HepG2 (cell line): ENCODE data around the gene TENT5A. TPM values are rescaled to one million over a fixed set of nuclear protein-coding genes. Genes with fewer than 3 reads are reported as not detected.

Experiments
- ISL2 ChIP-seq: sonication (generic); formaldehyde crosslinking; IDR thresholded peaks from 2 replicates; pipeline ENCODE4 v1.5.0; 2020; ENCODE audit warnings: missing genetic modification reagents
- MTA3 ChIP-seq: sonication (generic); formaldehyde crosslinking; IDR thresholded peaks from 2 replicates; pipeline ENCODE4 v1.4.0; 2020; ENCODE audit warnings: missing genetic modification reagents
- SSRP1 ChIP-seq: IDR thresholded peaks from 2 replicates; pipeline ENCODE4 v1.6.1; 2016; ENCODE audit warnings: control low read depth
- ZSCAN12 ChIP-seq: sonication (generic); formaldehyde crosslinking; IDR thresholded peaks from 2 replicates; pipeline ENCODE4 v1.9.0; 2021; ENCODE audit warnings: mild to moderate bottlenecking, missing genetic modification reagents
- ZSCAN31 ChIP-seq: sonication (generic); formaldehyde crosslinking; IDR thresholded peaks from 2 replicates; pipeline ENCODE4 v1.5.0; 2020; ENCODE audit warnings: low read depth, mild to moderate bottlenecking, missing genetic modification reagents
- polyA plus RNA-seq, 8 experiments: library from polyadenylated mRNA; depleted of rRNA in 3 of 8; stranded (reverse) in 7 of 8; unstranded in 1 of 8; fragments of >200 nt; fragmentation: Illumina TruSeq in 4 of 8; extraction: Trizol in 4 of 8; gene quantifications; 2 replicates each; pipeline versions ENCODE4 v1.2.1 to v1.2.3, GENCODE V29; 2011 to 2016; ENCODE audit warnings: low read depth in 4 of 8, missing spikeins in 1 of 8, mixed read lengths in 1 of 8; ENCODE audit not compliant: insufficient read depth in 1 of 8
- total RNA-seq, 5 experiments: library from RNA; depleted of rRNA; stranded (reverse); fragments of >200 nt; fragmentation: Illumina TruSeq; extraction: Trizol; gene quantifications; 2 replicates each; pipeline ENCODE4 v1.2.3, GENCODE V29; 2016; ENCODE audit warnings: low read depth in 1 of 5
- TF ChIP-seq, protein P1 (sequence below): sonication (generic); formaldehyde crosslinking; IDR thresholded peaks from 2 replicates; pipeline ENCODE4 v1.4.0; 2020; ENCODE audit warnings: missing genetic modification reagents
- TF ChIP-seq, protein P2 (sequence below): sonication (generic); formaldehyde crosslinking; IDR thresholded peaks from 2 replicates; pipeline ENCODE4 v1.4.0; 2020; ENCODE audit warnings: low read depth, missing genetic modification reagents
- TF ChIP-seq, protein P3 (sequence below): sonication (generic); formaldehyde crosslinking; IDR thresholded peaks from 2 replicates; pipeline ENCODE4 v1.8.1; 2023; ENCODE audit warnings: missing genetic modification reagents, mild to moderate bottlenecking, borderline replicate concordance
- TF ChIP-seq, protein P4 (sequence below): sonication (generic); formaldehyde crosslinking; IDR thresholded peaks from 2 replicates; pipeline ENCODE4 v1.4.0; 2020; ENCODE audit warnings: missing genetic modification reagents
- TF ChIP-seq, protein P5 (sequence below): sonication (generic); formaldehyde crosslinking; IDR thresholded peaks from 2 replicates; pipeline ENCODE4 v1.4.0; 2020; ENCODE audit warnings: missing genetic modification reagents

Gene TENT5A
- total and polyA plus RNA-seq, 2 of the 13 experiments (the other 11 are each of a cell fraction or from before 2014, with no cell fraction given), result 8.0 to 13.8 TPM

DNA sequence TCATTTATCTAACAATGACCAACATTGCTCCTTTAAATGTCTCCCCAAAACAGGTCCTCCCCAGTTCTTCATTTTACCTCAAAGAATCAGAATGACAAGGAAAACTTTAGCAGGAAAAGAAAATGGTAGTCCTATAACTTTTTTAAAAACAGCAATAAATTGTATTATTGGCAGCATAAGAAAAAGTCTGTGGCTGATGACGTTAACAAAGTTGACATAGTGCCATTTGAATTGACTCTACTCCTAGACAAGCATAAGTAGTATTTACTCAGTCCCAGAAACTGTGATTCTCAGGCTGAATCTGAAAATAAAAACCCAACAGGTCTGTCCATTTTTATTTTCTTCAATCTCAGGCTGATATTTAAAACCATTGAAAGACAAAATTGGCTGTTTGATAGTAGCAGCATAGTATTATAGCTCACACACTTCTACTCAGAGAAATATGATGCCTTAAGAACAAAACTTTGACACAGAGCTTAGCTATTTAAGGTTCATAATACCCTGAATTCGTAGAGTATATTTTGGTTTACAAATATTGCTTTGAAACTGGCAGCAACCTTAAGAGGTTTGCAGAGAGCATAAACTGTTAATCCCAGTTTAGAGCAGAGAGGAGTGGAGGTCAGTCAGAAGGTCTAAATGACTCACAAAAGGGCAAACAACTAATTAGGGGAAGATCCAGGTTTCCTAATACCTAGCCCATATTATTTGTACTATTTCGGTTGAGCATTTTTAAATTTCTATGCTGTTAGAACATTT is 35.0 kb upstream of the TENT5A start (continued):
- TF ChIP-seq, protein P1, sequence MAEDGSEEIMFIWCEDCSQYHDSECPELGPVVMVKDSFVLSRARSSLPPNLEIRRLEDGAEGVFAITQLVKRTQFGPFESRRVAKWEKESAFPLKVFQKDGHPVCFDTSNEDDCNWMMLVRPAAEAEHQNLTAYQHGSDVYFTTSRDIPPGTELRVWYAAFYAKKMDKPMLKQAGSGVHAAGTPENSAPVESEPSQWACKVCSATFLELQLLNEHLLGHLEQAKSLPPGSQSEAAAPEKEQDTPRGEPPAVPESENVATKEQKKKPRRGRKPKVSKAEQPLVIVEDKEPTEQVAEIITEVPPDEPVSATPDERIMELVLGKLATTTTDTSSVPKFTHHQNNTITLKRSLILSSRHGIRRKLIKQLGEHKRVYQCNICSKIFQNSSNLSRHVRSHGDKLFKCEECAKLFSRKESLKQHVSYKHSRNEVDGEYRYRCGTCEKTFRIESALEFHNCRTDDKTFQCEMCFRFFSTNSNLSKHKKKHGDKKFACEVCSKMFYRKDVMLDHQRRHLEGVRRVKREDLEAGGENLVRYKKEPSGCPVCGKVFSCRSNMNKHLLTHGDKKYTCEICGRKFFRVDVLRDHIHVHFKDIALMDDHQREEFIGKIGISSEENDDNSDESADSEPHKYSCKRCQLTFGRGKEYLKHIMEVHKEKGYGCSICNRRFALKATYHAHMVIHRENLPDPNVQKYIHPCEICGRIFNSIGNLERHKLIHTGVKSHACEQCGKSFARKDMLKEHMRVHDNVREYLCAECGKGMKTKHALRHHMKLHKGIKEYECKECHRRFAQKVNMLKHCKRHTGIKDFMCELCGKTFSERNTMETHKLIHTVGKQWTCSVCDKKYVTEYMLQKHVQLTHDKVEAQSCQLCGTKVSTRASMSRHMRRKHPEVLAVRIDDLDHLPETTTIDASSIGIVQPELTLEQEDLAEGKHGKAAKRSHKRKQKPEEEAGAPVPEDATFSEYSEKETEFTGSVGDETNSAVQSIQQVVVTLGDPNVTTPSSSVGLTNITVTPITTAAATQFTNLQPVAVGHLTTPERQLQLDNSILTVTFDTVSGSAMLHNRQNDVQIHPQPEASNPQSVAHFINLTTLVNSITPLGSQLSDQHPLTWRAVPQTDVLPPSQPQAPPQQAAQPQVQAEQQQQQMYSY (CRISPR knock-in tag), result no peak
- TF ChIP-seq MTA3 (CRISPR knock-in tag), result no peak
- TF ChIP-seq, protein P2, sequence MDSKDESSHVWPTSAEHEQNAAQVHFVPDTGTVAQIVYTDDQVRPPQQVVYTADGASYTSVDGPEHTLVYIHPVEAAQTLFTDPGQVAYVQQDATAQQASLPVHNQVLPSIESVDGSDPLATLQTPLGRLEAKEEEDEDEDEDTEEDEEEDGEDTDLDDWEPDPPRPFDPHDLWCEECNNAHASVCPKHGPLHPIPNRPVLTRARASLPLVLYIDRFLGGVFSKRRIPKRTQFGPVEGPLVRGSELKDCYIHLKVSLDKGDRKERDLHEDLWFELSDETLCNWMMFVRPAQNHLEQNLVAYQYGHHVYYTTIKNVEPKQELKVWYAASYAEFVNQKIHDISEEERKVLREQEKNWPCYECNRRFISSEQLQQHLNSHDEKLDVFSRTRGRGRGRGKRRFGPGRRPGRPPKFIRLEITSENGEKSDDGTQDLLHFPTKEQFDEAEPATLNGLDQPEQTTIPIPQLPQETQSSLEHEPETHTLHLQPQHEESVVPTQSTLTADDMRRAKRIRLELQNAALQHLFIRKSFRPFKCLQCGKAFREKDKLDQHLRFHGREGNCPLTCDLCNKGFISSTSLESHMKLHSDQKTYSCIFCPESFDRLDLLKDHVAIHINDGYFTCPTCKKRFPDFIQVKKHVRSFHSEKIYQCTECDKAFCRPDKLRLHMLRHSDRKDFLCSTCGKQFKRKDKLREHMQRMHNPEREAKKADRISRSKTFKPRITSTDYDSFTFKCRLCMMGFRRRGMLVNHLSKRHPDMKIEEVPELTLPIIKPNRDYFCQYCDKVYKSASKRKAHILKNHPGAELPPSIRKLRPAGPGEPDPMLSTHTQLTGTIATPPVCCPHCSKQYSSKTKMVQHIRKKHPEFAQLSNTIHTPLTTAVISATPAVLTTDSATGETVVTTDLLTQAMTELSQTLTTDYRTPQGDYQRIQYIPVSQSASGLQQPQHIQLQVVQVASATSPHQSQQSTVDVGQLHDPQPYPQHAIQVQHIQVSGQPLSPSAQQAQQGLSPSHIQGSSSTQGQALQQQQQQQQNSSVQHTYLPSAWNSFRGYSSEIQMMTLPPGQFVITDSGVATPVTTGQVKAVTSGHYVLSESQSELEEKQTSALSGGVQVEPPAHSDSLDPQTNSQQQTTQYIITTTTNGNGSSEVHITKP (CRISPR knock-in tag), result no peak
- TF ChIP-seq ZSCAN12 (CRISPR knock-in tag), result no peak
- TF ChIP-seq SSRP1 (CRISPR knock-in tag), result no peak
- TF ChIP-seq, protein P3, sequence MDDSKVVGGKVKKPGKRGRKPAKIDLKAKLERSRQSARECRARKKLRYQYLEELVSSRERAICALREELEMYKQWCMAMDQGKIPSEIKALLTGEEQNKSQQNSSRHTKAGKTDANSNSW (CRISPR knock-in tag), result no peak
- TF ChIP-seq, protein P4, sequence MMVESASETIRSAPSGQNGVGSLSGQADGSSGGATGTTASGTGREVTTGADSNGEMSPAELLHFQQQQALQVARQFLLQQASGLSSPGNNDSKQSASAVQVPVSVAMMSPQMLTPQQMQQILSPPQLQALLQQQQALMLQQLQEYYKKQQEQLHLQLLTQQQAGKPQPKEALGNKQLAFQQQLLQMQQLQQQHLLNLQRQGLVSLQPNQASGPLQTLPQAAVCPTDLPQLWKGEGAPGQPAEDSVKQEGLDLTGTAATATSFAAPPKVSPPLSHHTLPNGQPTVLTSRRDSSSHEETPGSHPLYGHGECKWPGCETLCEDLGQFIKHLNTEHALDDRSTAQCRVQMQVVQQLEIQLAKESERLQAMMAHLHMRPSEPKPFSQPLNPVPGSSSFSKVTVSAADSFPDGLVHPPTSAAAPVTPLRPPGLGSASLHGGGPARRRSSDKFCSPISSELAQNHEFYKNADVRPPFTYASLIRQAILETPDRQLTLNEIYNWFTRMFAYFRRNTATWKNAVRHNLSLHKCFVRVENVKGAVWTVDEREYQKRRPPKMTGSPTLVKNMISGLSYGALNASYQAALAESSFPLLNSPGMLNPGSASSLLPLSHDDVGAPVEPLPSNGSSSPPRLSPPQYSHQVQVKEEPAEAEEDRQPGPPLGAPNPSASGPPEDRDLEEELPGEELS (CRISPR knock-in tag), result 0 out of 2 replicates have a peak, but pooled peaks have one; percentile 28
- TF ChIP-seq, protein P5, sequence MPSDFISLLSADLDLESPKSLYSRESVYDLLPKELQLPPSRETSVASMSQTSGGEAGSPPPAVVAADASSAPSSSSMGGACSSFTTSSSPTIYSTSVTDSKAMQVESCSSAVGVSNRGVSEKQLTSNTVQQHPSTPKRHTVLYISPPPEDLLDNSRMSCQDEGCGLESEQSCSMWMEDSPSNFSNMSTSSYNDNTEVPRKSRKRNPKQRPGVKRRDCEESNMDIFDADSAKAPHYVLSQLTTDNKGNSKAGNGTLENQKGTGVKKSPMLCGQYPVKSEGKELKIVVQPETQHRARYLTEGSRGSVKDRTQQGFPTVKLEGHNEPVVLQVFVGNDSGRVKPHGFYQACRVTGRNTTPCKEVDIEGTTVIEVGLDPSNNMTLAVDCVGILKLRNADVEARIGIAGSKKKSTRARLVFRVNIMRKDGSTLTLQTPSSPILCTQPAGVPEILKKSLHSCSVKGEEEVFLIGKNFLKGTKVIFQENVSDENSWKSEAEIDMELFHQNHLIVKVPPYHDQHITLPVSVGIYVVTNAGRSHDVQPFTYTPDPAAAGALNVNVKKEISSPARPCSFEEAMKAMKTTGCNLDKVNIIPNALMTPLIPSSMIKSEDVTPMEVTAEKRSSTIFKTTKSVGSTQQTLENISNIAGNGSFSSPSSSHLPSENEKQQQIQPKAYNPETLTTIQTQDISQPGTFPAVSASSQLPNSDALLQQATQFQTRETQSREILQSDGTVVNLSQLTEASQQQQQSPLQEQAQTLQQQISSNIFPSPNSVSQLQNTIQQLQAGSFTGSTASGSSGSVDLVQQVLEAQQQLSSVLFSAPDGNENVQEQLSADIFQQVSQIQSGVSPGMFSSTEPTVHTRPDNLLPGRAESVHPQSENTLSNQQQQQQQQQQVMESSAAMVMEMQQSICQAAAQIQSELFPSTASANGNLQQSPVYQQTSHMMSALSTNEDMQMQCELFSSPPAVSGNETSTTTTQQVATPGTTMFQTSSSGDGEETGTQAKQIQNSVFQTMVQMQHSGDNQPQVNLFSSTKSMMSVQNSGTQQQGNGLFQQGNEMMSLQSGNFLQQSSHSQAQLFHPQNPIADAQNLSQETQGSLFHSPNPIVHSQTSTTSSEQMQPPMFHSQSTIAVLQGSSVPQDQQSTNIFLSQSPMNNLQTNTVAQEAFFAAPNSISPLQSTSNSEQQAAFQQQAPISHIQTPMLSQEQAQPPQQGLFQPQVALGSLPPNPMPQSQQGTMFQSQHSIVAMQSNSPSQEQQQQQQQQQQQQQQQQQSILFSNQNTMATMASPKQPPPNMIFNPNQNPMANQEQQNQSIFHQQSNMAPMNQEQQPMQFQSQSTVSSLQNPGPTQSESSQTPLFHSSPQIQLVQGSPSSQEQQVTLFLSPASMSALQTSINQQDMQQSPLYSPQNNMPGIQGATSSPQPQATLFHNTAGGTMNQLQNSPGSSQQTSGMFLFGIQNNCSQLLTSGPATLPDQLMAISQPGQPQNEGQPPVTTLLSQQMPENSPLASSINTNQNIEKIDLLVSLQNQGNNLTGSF (CRISPR knock-in tag), result no peak
- TF ChIP-seq ZSCAN31 (CRISPR knock-in tag), result no peak
- TF ChIP-seq ISL2, result peak; percentile 35; the same call in 1 of the 2 replicates
